Neural cell (in vitro differentiated cells): Measurements from ENCODE around the gene TMEM132C. TPM values are rescaled to one million over a fixed set of nuclear protein-coding genes. Genes with fewer than 3 reads are reported as not detected.

Source experiments
- H2AFZ ChIP-seq: fragments of 200-600, 300-800 bp; sonication (generic), shearing (Covaris generic); 2 replicates; pipeline ENCODE4 v1.6.0; 2014; ENCODE audit warnings: low read depth, mild to moderate bottlenecking, antibody characterized with exemption, low read length, moderate library complexity
- H3F3A ChIP-seq: fragments of 200-600 bp; shearing (Covaris generic); 2 replicates; pipeline ENCODE4 v1.6.1; 2016; ENCODE audit warnings: mild to moderate bottlenecking, moderate library complexity, mixed read lengths, antibody characterized with exemption, low read length; ENCODE audit not compliant: insufficient read depth, poor library complexity, severe bottlenecking
- H3K27ac ChIP-seq: fragments of 200-600, 300-800 bp; sonication (generic), shearing (Covaris generic); 2 replicates; pipeline ENCODE4 v1.5.1; 2014; ENCODE audit warnings: mild to moderate bottlenecking, low read length, moderate library complexity
- H3K27me3 ChIP-seq: fragments of 300-800, 200-600 bp; sonication (generic), shearing (Covaris generic); 2 replicates; pipeline ENCODE4 v1.6.0; 2014; ENCODE audit warnings: mild to moderate bottlenecking, low read depth, low read length, moderate library complexity; ENCODE audit not compliant: insufficient read depth
- H3K36me3 ChIP-seq: fragments of 300-800, 200-600 bp; sonication (generic), shearing (Covaris generic); 2 replicates; pipeline ENCODE4 v1.5.1; 2014; ENCODE audit warnings: mild to moderate bottlenecking, antibody characterized with exemption, low read length, moderate library complexity; ENCODE audit not compliant: insufficient read depth
- H3K4me2 ChIP-seq: fragments of 300-800, 200-600 bp; sonication (generic), shearing (Covaris generic); 2 replicates; pipeline ENCODE4 v1.6.0; 2014; ENCODE audit warnings: mild to moderate bottlenecking, low read length
- H3K4me3 ChIP-seq: fragments of 300-800, 200-600 bp; sonication (generic), shearing (Covaris generic); 2 replicates; pipeline ENCODE4 v1.5.1; 2014; ENCODE audit warnings: mild to moderate bottlenecking, low read length, moderate library complexity
- H3K79me2 ChIP-seq: fragments of 200-600 bp; shearing (Covaris generic); replicated peaks from 2 replicates; pipeline ENCODE4 v1.6.0; 2014; ENCODE audit warnings: mild to moderate bottlenecking, low read length, moderate library complexity; ENCODE audit not compliant: insufficient read depth
- H3K9ac ChIP-seq: fragments of 300-800, 200-600 bp; sonication (generic), shearing (Covaris generic); 2 replicates; pipeline ENCODE4 v1.6.1; 2016; ENCODE audit warnings: mild to moderate bottlenecking, low read length, mixed read lengths
- H3K9me2 ChIP-seq: fragments of 200-600 bp; shearing (Covaris generic); 2 replicates; pipeline ENCODE4 v1.6.1; 2016; ENCODE audit warnings: mild to moderate bottlenecking, low read length, mixed read lengths; ENCODE audit not compliant: insufficient read depth
- H3K9me3 ChIP-seq: fragments of 200-600, 300-800 bp; sonication (generic), shearing (Covaris generic); 2 replicates; pipeline ENCODE4 v1.6.1; 2016; ENCODE audit warnings: mild to moderate bottlenecking, mixed run types, low read length, moderate library complexity, mixed read lengths
- H4K20me1 ChIP-seq: fragments of 200-600 bp; shearing (Covaris generic); 2 replicates; pipeline ENCODE4 v1.6.1; 2016; ENCODE audit warnings: mild to moderate bottlenecking, mixed run types; ENCODE audit not compliant: insufficient read depth
- CTCF ChIP-seq: fragments of 450-650 bp; IDR thresholded peaks from 2 replicates; pipeline ENCODE4 v1.5.1; 2014; ENCODE audit warnings: antibody characterized with exemption, mild to moderate bottlenecking, moderate library complexity; ENCODE audit not compliant: poor library complexity, severe bottlenecking
- EP300 ChIP-seq: fragments of 450-650 bp; conservative IDR thresholded peaks from 2 replicates; pipeline ENCODE4 v1.6.1; 2014; ENCODE audit warnings: antibody characterized with exemption, mild to moderate bottlenecking, moderate library complexity; ENCODE audit not compliant: poor library complexity, severe bottlenecking
- EZH2 ChIP-seq: fragments of 200-600, 300-800 bp; shearing (Covaris generic), sonication (generic); IDR thresholded peaks from 2 replicates; pipeline ENCODE4 v1.6.1; 2014; ENCODE audit warnings: antibody characterized with exemption, low read length, borderline replicate concordance, mild to moderate bottlenecking; ENCODE audit not compliant: insufficient read depth, poor library complexity, severe bottlenecking
- MXI1 ChIP-seq: fragments of 450-650 bp; conservative IDR thresholded peaks from 2 replicates; pipeline ENCODE4 v1.6.1; 2014; ENCODE audit warnings: antibody characterized with exemption, mild to moderate bottlenecking; ENCODE audit not compliant: poor library complexity, severe bottlenecking
- POLR2AphosphoS5 ChIP-seq: IDR thresholded peaks from 2 replicates; pipeline ENCODE4 v1.6.1; 2012
- RAD21 ChIP-seq: fragments of 450-650 bp; conservative IDR thresholded peaks from 2 replicates; pipeline ENCODE4 v1.6.1; 2014; ENCODE audit warnings: antibody characterized with exemption, mild to moderate bottlenecking, moderate library complexity
- REST ChIP-seq: IDR thresholded peaks from 2 replicates; pipeline ENCODE4 v1.6.1; 2012; ENCODE audit warnings: borderline replicate concordance
- SMC3 ChIP-seq: fragments of 450-650 bp; conservative IDR thresholded peaks from 2 replicates; pipeline ENCODE4 v1.6.1; 2014; ENCODE audit warnings: antibody characterized with exemption, mild to moderate bottlenecking, moderate library complexity; ENCODE audit not compliant: poor library complexity
- TAF1 ChIP-seq: IDR thresholded peaks from 2 replicates; pipeline ENCODE4 v1.6.1; 2012; ENCODE audit warnings: low read depth
- polyA plus RNA-seq: library from polyadenylated mRNA; depleted of rRNA; stranded (reverse); fragments of >200 nt; gene quantifications from 2 replicates; pipeline ENCODE4 v1.2.3, GENCODE V29; 2014

The TMEM132C gene
- polyA plus RNA-seq, 1 donor from 2014 or later: 0.06 TPM

GRCh38 chr12:128672428-128672827 lies 405.5 kb downstream of the TMEM132C start:
- Histone ChIP-seq H3K27ac (no peak overlapping the region), H2AFZ (no peak overlapping the region), H3F3A (no peaks in the 10 kb centered on the region), H3K79me2 (no peaks in the 10 kb centered on the region), H3K9me2 (no peaks in the 10 kb centered on the region), H3K4me2 (no peak overlapping the region), H3K27me3 (no peaks in the 10 kb centered on the region), H4K20me1 (no peaks in the 10 kb centered on the region), H3K4me3 (no peak overlapping the region), H3K9ac (no peak overlapping the region), H3K9me3 (no peaks in the 10 kb centered on the region), H3K36me3 (no peaks in the 10 kb centered on the region)
- TF ChIP-seq CTCF (no peak), TAF1 (no peak), REST (no peak), RAD21 (no peak), EZH2 (no peak), EP300 (no peak), SMC3 (no peak), POLR2AphosphoS5 (no peak), MXI1 (no peak)

DNA sequence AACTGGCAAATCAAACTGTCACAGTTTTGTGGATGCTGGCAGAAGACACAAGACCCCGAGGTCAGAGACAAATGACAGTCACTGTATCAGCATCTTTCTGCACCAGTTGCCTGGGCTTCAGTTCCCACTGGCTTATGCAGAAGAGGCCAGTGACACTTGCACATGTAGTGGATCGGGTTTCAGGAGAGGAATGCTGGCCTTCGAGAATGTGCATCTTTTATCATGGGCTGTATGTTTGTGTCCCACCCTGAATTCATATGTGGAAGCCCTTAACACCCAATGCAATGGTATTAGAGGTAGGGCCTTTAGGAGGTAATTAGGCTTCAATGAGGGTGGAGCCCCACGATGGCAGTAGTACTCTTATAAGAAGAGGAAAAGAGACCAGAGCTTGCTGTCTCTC lies 405.9 kb downstream of the TMEM132C start:
- Histone ChIP-seq H3K9me2 (no peaks in the 10 kb centered on the region), H3K36me3 (no peaks in the 10 kb centered on the region), H2AFZ (no peak overlapping the region), H3K9ac (no peak overlapping the region), H3K4me3 (no peak overlapping the region), H4K20me1 (no peaks in the 10 kb centered on the region), H3F3A (no peaks in the 10 kb centered on the region), H3K79me2 (no peaks in the 10 kb centered on the region), H3K4me2 (no peak overlapping the region), H3K27ac (no peak overlapping the region), H3K27me3 (no peaks in the 10 kb centered on the region), H3K9me3 (no peaks in the 10 kb centered on the region)
- no peak for TF ChIP-seq POLR2AphosphoS5
- TF ChIP-seq EZH2: no peak
- no peak for TF ChIP-seq CTCF
- TF ChIP-seq MXI1: no peak
- no peak for TF ChIP-seq SMC3
- TF ChIP-seq REST: no peak
- TF ChIP-seq TAF1: no peak
- no peak for TF ChIP-seq EP300
- no peak for TF ChIP-seq RAD21
